HG03432 (cell line): ENCODE measurements around the gene CDH18.
A peak's percentile ranks its signal among the peaks of the same experiment; 100 is the strongest.

Source experiments
- ATAC-seq: cut with Tn5 transposase; IDR thresholded peaks from one replicate; pipeline ENCODE4 v1.9.1; 2021; ENCODE audit warnings: mild to moderate bottlenecking, moderate library complexity; ENCODE audit not compliant: unreplicated experiment

The CDH18 gene

DNA sequence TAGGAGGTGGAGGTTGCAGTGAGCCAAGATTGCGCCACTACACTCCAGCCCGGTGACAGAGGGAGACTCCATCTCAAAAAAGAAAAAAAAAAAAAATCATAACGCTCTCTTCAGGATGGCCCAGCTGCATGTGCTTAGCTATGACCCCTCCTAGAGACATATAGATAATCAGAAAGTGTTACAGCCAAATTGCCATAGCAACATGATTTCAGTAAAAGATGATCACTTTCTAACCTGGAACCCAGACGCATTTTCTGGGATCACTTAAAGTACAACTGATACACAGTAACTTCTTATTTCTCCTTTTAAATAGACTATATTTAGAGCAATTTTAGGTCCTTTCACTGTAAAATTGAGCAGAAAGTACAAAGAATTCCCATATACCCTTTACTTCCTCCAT lies 372.9 kb downstream of the CDH18 start:
- ATAC-seq, result no peak

DNA sequence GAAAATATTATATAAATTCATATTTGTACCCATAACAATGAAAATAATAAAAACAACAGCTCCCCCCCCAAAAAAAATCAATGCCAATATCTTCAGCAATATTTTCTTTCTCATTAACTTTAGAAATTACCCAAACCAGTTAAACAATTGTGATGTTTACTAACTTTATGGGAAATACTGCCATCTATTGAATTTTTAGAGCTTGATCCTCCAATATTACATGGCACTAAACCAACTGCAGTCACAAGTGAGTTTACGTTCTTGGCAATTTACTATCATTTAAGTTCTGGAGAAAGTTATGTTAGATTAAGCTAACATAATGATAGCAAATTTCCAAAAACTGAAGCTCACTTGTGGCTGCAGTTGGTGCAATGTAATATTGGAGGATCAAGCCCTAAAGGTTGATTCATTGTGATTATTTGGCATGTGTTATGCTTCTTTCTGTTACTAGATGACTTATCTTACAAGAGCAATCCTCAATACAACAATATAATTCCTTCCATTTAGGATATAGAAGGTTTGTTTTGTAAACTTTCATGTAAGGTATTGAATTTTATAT lies 379.5 kb downstream of the CDH18 start:
- peak; percentile 46 for ATAC-seq

DNA sequence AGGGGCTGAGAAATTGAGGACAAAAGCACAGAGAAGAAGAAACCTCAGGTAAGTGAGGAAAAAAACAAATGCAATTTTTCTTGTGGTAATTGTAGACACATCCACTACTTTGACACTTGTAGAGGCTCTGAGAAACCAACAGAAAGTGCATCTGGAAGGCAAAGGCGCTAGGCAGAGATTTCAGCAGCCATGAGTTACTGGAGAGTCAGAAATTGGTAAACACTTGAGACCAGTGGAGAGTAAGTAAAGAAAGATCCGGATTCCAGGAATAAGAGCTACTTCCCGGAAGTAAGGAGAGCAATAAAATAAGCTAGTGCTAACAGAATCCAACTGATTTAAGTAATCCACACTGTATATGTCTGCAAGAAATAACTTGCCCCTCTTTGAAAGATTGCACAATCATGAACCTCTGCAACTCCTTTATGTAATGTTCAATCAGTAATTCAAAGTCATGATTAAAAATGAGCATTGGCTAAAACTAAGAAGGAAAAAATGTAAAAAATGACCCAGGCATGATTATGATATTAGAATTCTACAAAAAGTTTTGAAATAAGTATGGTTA lies 382.1 kb downstream of the CDH18 start:
- ATAC-seq, result no peak

DNA sequence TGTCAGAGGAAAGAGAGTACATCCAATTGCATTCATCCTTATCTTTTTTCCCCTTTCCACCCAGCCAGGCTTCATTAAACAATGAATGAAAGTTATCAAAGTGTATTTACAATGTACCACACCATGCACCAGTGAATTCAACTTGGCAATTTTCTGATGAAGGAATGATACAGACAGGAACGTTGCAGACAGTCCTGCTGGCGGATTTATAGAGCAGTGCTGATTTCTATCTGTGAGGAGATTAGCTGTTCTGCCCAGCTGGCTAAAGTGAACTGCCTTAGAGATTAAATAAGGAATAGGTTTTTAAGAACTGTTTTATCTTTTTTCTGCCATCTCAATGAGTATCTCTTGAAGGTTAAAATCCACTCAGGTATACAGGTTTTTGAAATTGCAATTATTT lies 403.9 kb downstream of the CDH18 start:
- ATAC-seq, result no peak

DNA sequence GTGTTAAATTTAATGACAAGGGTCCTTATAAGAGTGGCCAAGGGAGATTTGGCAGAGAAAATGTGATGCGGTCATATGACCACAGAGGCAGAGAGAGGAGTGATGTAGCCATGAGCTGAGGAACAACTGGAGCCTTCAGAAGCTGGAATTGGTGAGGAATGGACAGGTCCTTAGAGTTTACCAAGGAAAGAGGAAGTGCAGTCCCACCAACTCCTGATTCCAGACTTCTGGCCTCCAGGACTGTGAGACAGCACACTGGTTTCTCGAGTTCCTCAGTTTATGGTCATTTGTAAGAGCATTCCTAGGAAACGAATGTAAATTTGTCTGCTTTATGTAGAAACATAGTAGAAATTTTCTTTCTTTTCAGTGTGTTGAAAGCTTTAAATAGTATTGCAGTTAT lies 410.1 kb downstream of the CDH18 start:
- no peak for ATAC-seq

DNA sequence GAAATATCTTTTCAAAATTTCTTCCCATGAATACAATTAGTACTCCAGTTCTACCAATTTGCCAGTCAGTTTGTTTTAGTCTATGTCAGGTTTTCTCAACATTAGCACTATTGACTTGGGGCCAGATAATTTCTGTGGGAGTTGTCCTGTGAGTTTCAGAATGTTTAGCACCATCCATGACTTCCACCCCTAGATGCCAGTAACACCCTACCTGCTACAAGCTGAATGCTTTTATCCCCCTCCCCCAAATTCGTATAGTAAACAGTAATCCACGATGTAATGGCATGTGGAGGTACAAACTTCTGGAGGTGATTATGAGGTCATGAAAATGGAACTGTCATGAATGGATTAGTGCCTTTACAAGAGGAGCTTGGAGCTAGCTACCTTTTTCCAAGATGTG lies 420.0 kb downstream of the CDH18 start:
- ATAC-seq, result no peak

DNA sequence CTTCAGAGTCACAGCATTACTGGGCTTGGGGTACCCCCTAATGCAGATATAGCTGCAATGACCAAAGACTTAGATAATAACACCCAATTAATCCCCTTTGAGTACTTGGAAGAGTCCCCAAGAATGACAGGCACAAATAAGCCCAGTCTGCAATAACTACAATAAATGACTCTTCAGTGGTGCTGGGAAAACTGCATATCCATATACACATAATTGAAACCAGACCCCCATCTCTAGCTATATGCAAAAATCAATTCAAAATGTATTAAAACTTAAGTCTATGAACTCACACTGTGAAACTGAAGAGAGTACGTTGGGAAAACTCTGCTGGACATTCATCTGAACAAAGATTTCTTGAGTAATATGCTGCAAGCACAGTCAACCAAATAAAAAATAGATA lies 422.5 kb downstream of the CDH18 start:
- no peak for ATAC-seq

DNA sequence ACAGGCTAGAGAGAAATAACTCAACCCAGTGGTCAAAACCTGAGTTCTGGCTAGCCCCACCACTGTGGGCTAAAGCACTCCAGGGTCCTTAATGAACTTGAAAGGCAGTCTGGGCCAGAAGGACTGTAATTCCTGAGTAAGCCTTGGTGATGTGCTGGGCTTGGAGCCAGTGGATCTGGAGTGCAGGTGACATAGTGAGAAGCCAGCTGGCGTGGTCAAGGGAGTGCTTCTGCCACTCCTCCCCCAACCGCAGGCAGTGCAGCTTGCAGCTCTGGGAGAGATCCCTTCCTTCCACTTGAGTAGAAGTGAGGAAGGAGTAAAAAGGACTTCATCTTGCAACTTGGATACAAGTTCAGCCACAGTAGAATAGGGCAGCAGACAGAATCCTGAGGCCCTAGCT lies 424.0 kb downstream of the CDH18 start:
- ATAC-seq, result no peak

DNA sequence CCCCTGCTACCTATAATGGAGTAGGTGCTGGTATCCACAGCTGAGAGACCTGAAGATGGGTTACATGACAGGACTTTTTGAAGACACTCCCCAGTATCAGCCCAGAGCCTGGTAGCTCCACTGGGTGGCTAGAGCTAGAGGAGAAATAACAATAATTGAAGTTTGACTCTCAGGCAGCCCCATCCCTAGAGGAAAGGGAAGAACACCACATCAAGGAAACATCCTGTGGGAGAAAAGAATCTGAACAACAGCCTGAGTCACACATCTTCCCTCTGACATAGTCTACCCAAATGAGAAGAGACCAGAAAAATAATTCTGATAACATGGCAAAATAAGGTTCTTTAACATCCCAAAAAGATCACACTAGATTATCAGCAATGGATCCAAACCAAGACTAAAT lies 432.1 kb downstream of the CDH18 start:
- ATAC-seq, result no peak

DNA sequence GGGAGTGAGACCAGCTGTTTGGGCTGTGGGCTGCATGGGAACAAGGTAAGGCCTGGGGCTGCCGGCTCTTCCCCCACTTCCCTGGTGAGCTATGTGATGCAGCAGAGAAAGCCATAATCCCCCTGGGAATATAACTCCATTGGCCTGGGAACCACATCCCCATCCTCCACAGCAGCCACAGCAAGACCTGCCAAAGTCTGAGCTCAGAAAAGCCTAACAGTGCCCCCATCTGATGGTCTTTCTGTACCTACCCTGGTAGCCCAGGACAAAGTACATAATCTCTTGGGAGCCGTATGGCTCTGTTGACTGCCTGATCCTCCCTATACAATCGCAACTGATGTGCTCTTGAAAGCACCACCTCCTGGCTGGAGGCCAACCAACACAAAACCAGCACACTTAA lies 432.6 kb downstream of the CDH18 start:
- ATAC-seq, result no peak

DNA sequence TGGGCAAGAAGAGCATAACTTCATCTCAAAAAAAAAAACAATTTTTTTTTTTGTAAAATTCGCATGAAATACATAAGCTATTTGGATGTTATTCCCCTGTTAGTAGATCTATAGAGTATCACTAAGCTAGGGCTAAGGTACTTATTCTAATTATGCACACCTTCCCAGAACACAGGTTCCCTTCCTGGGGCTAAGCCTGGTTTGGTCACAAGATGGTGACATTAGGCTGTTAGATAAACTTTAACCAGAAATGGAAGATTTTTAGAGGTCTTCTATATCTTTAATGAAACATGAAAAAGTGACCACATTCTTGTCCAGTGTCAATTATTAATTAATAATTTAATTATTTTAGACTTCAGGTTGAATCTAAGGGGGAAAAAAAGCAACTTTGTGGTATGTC lies 433.5 kb downstream of the CDH18 start:
- ATAC-seq, result no peak

DNA sequence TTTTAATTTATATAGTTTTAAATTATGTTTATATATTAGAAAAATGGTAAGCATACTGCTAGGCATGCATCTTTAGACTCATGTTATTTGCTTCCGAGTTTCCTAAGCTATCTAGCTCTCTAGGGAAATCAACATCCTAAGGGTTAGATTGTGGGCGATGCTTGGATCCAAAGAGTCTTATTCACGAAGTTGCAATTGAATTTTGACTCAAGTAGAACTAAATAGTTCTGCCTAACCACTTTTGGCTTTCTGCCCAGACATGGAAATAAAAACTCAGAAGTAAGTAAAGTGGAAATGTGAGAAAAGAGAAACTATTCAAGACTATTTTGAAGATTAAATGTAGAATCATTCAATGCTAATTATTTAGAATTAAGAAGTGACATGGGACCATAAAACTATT lies 440.4 kb downstream of the CDH18 start:
- ATAC-seq, result no peak

DNA sequence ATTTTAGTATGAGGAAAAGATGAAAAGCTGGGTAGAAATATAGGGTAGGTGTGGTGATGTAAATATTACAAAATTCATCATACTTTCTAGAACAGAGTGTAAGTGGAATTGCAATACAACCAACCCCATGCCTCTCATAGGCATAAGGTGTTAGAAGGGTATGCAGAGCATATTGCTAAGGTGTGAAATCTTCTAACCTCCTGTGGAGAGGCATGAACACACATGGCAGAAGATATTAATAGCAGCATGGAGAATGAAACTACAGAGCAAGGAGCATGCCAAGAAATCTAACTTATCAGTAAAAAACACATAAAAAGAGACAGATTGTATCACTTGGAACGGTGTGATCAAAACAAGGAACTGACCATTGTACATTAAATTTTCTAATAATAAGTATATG lies 441.5 kb downstream of the CDH18 start:
- ATAC-seq, result no peak

DNA sequence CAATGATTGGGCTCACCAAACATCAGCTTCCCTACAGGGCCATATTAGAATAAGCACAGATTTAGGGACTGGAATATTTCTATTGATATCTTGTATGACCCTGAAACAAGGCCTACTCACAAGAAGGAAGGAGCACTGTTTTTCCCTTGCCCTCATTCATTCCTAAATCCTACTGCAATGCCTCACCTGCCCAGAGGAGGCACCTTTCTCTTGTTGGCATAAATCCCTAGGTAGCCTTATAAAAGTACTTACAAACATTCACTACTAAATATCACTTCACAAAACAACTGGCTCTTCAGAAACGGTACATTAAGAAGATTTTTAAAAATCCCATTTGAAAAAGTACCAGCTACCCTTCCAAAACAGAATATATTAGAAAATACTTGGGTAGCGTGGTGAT lies 449.4 kb downstream of the CDH18 start:
- no peak for ATAC-seq

DNA sequence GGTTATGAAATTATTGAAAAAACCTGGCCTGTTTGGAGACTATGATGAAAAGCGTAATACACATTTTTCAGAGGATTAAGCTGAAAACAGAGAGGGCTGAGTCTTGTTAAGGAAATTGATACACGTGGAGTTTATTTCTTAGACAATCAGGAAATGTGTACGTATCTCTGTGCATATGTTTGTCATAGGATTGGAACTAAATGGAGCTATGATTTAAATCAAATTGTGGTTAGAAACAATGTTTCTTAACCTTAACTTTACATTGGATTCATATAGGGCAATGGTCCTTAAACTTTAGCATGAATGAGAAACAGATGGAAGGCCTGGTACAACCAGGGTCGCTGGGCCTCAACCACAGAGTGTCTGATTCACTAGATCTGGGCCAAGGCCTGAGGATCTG lies 451.6 kb downstream of the CDH18 start:
- ATAC-seq, result no peak

DNA sequence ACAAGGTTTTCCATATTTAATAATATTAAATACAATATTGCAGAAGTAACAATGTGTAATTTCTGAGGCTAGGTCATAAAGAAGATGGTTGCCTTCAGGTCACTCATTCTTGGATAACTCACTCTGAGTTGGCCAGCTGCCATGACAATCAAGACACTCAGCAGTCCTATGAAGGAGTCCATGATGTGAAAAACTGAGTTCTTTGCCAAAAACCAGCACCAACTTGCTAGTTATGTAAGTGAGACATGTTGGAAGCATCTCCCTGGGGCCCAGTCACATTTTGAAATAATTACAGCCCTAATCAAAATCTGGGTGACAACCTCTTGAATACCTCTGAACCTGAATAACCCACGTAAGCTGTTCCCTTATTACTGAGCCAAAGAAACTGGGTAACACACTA lies 453.2 kb downstream of the CDH18 start:
- ATAC-seq, result no peak

DNA sequence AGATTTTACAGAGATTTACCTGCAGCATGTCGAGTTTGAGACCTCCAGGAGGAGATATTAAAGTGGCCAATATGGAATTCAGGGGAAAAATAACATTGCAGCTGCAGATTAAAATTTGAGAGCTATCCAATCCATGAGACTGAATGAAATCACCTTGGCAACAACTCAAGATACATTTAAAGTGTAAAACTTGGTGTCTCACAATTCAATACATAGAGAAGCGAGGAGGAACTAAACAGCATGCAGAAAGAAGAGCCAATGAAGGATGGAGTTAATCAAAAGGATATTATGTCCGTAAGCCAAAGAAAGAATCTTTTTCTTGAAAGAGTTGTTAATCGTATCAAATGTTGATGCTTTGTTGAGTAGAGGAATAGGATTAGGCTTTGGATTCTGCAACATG lies 455.1 kb downstream of the CDH18 start:
- no peak for ATAC-seq

DNA sequence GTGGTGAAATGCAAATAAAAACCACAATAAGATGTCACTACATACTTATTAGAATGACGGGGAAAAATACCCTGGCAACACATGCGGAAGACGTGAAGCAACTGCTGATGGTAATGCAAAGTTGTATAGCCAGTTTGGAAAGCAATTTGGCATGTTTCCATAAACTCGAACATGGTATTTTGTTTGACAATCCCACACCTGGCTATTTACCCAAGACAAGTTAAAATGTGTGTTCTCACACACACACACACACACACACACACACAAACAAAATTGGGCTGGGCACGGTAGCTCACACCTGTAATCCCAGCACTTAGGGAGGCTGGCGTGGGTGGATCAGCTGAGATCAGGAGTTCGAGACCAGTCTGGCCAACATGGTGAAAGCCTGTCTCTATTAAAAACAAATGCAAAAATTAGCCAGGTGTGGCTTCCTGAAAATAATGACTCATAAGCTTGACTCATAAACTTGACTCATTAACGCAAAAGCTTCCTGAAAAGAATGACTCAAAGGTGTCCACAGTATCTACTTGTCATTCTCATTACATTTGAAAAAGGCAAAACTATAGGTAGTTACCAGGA lies 456.5 kb downstream of the CDH18 start:
- peak; percentile 61 for ATAC-seq

DNA sequence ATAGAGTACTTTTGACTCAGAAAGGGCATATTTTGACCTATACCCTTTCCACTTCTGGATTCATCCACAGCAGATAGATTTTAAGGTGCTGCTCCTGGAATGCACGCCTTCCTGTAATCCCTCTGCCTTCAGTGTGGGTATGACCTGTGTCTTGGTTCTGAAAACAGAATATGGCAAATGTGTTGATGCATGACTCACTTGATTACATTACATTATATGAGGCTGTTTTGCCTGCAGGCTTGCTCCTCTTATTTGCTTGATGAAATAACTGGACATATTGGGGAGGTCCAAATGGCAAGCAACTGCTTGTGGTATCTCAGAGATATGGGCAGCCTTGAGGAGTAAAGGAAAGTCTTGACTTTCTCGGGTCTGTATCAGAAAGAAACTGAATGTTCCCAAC lies 468.6 kb downstream of the CDH18 start:
- ATAC-seq, result no peak

DNA sequence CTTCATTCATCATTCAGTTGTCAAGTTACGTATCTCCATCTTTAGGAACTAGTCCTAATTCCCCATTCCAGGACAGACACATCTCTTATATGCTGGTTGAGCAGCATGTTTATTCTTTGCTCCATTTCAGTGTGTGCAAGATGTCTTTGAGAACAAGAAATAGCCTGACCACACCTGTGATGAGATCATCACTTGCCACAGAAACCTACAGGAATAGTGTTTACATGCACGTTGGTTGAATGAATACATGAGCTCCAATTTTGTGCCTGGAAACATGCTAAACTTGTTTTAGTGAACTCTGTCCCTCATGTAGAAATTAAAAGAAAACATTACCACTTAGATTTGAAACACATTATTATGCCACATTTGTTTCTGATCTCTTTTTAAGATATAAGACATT lies 489.1 kb downstream of the CDH18 start:
- no peak for ATAC-seq

DNA sequence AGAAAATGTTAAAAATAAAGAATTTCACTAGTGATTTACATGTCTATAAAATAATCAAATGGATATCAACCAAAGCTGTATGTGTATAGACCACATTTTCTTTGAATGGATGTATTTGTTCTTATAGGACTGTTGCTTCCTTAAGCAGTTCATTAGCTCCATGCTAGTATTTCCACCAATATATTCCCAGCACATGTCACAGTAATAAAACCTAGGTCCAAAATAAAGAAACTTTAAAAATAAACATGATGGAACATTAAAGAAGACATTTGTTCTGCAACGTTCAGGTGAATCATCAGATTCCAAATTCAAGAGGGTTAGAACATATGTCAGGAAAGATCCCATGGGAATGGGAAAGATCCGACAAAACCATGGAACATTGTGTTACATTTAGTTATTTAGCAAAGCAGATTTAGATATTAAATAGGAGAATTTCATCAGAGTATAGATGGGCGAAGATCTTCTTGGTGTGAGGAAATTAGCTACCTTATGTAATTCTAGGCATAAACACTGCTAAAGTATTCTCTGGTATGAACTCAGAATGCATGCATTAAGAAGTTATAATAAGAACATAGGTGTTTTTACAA lies 490.7 kb downstream of the CDH18 start:
- no peak for ATAC-seq

DNA sequence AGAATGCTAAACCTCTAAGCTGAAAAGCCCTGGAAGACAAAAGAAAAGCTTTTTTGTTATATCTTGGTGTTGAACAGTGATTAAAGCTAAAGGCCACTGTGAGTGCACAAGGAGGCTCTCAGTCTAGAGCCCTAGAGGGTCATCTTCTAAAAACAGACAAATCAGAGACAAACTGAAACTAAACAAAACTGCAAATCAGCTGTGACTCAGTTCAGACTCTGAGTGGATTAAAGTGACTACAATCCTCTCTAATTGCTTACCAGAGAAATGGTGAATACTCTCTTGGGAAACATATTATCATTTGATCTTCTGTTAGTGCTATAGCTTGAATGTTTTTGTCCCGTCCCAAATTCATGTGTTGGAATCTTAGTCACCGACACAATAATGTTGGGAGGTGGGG lies 491.9 kb downstream of the CDH18 start:
- no peak for ATAC-seq

DNA sequence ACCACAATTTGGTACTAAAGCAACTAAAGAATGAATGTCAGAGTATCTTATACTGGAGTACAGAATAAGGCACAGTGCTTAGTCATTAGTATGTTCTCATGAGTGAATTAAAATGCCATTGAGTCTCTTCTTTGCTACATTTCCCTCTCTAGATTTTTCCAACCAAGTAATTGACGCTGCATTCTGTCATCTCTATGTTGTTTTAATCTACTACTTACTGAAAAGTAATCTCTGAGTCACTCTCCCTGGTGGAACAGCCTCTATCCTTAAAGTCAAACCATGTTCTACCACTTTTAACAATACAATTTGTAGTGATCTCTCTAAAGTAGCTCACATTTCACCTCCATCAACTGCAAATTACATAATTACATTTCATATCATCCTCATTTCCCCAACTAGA lies 495.1 kb downstream of the CDH18 start:
- ATAC-seq, result no peak
